HepG2 (cell line): Measurements from ENCODE around the gene CPE. TPM values are rescaled to one million over a fixed set of nuclear protein-coding genes. Genes with fewer than 3 reads are reported as not detected.

ENCODE experiments used
- ATAC-seq: fragments of 200-7000 bp; cut with Tn5 transposase; 3 replicates; pipeline ENCODE4 v1.9.1; 2020; ENCODE audit warnings: mild to moderate bottlenecking, moderate library complexity
- BruUV-seq: library from RNA; stranded (reverse); fragments of 400-500 nt; replicated peaks from 2 replicates; lab custom pipeline; 2021; lab: Mats Ljungman, UMichigan
- CTCF ChIA-PET: fragments of 300-600 bp; formaldehyde crosslinking; extraction: SDS; loops from one replicate; lab custom pipeline; 2021; ENCODE audit warnings: low total read pairs, inconsistent platforms, low intra/inter-chr PET ratio; lab: Yijun Ruan, JAX
- POLR2A ChIA-PET: fragments of 350-600 bp; sonication (Branson Sonifier 250); formaldehyde crosslinking; loops from one replicate; lab custom pipeline; 2020; ENCODE audit warnings: antibody characterized with exemption, inconsistent platforms; lab: Yijun Ruan, JAX
- DNase-seq: peaks from one replicate; pipeline ENCODE4 v3.0.0-alpha.2; 2015; ENCODE audit warnings: low spot score
- FAIRE-seq: peaks from 3 replicates; lab custom pipeline; 2011; peaks lifted over from hg19 to GRCh38; lab: Jason Lieb, UNC
- H2AFZ ChIP-seq: one replicate; pipeline ENCODE4 v1.6.1; 2011; ENCODE audit warnings: low read length, inconsistent platforms
- H3K27ac ChIP-seq: fragments of 300-600 bp; 3 replicates; pipeline ENCODE4 v1.8.0; 2011; ENCODE audit warnings: mixed run types, mild to moderate bottlenecking, mixed read lengths, low read length, inconsistent platforms; ENCODE audit not compliant: insufficient read depth; ENCODE audit errors: extremely low read length
- H3K27me3 ChIP-seq, 2 experiments: fragments of 200-600 bp in 1 of 2; 2 replicates in 1 of 2; 3 replicates in 1 of 2; pipeline versions ENCODE4 v1.6.0 to v1.8.0; 2011; ENCODE audit warnings: low read length in 2 of 2, mild to moderate bottlenecking in 2 of 2, moderate library complexity in 2 of 2, inconsistent platforms in 1 of 2; ENCODE audit not compliant: insufficient read depth in 2 of 2, control insufficient read depth in 1 of 2
- H3K36me3 ChIP-seq, 2 experiments: fragments of 200-600 bp in 1 of 2; replicated peaks in 1 of 2; 2 replicates in 1 of 2; 3 replicates in 1 of 2; pipeline versions ENCODE4 v1.5.1 to v1.8.0; 2011; ENCODE audit warnings: low read length in 2 of 2, inconsistent platforms in 1 of 2; ENCODE audit not compliant: insufficient read depth in 2 of 2, control insufficient read depth in 1 of 2
- H3K4me1 ChIP-seq: 2 replicates; pipeline ENCODE4 v1.5.1; 2012; ENCODE audit warnings: low read length, inconsistent platforms; ENCODE audit not compliant: insufficient read depth
- H3K4me2 ChIP-seq: 2 replicates; pipeline ENCODE4 v1.6.0; 2011; ENCODE audit warnings: low read depth, low read length, inconsistent platforms
- H3K4me3 ChIP-seq, 3 experiments: fragments of 200-600 bp in 1 of 3; sonication (generic), shearing (Covaris generic) in 1 of 3; replicated peaks in 1 of 3; 2 replicates each; pipeline ENCODE4 v1.5.1; 2011 to 2016; ENCODE audit warnings: low read length in 3 of 3, inconsistent platforms in 2 of 3, low read depth in 2 of 3, mild to moderate bottlenecking in 2 of 3, control low read depth in 1 of 3, mixed read lengths in 1 of 3; ENCODE audit not compliant: insufficient read depth in 1 of 3
- H3K79me2 ChIP-seq: one replicate; pipeline ENCODE4 v1.6.1; 2011; ENCODE audit warnings: low read length, inconsistent platforms; ENCODE audit not compliant: insufficient read depth
- H3K9ac ChIP-seq: 2 replicates; pipeline ENCODE4 v1.6.0; 2011; ENCODE audit warnings: mild to moderate bottlenecking, low read depth, low read length, inconsistent platforms; ENCODE audit not compliant: insufficient read depth
- H3K9me3 ChIP-seq: 2 replicates; pipeline ENCODE4 v1.5.1; 2012; ENCODE audit warnings: mild to moderate bottlenecking, low read length
- H4K20me1 ChIP-seq: 2 replicates; pipeline ENCODE4 v1.6.0; 2011; ENCODE audit warnings: inconsistent platforms, mild to moderate bottlenecking, low read length, moderate library complexity; ENCODE audit not compliant: insufficient read depth
- CC2D1A ChIP-seq: sonication (generic); formaldehyde crosslinking; IDR thresholded peaks from 2 replicates; pipeline ENCODE4 v1.8.1; 2023; ENCODE audit warnings: mild to moderate bottlenecking, missing genetic modification reagents
- CCAR2 ChIP-seq: fragments of 200-400 bp; formaldehyde crosslinking; optimal IDR thresholded peaks from 2 replicates; pipeline ENCODE3; 2018; ENCODE audit warnings: low read depth, mild to moderate bottlenecking, low read length, moderate library complexity
- CENPT ChIP-seq: sonication (generic); formaldehyde crosslinking; IDR thresholded peaks from 2 replicates; pipeline ENCODE4 v1.8.0; 2022; ENCODE audit warnings: low read depth, mild to moderate bottlenecking, moderate library complexity, missing genetic modification reagents
- EHMT2 ChIP-seq: fragments of 200-600 bp; sonication (generic); IDR thresholded peaks from 2 replicates; pipeline ENCODE4 v1.7.0; 2017; ENCODE audit warnings: antibody characterized with exemption, low read depth, low read length, borderline replicate concordance
- ETV5 ChIP-seq: IDR thresholded peaks from 2 replicates; pipeline ENCODE4 v1.6.1; 2018; ENCODE audit warnings: missing biosample characterization, missing genetic modification reagents, inconsistent platforms, borderline replicate concordance
- FOSL1 ChIP-seq: sonication (generic); formaldehyde crosslinking; IDR thresholded peaks from 2 replicates; pipeline ENCODE4 v1.9.0; 2021; ENCODE audit warnings: missing genetic modification reagents, borderline replicate concordance
- IKZF1 ChIP-seq: fragments of 450-650 bp; IDR thresholded peaks from 2 replicates; pipeline ENCODE4 v1.7.1; 2016
- MTF1 ChIP-seq: sonication (generic); formaldehyde crosslinking; IDR thresholded peaks from 2 replicates; pipeline ENCODE4 v1.5.0; 2020; ENCODE audit warnings: missing genetic modification reagents
- POLR2A ChIP-seq, 2 experiments: IDR thresholded peaks; 2 replicates each; pipeline ENCODE4 v1.6.1; 2011; ENCODE audit warnings: low read depth in 2 of 2, low read length in 2 of 2, mild to moderate bottlenecking in 1 of 2, moderate library complexity in 1 of 2; ENCODE audit not compliant: insufficient read depth in 1 of 2
- POLR2G ChIP-seq: fragments of 200-400 bp; formaldehyde crosslinking; IDR thresholded peaks from 2 replicates; pipeline ENCODE4 v1.6.1; 2018; ENCODE audit warnings: mild to moderate bottlenecking, low read depth, low read length, moderate library complexity
- RBFOX2 ChIP-seq: fragments of 200-400 bp; formaldehyde crosslinking; IDR thresholded peaks from 2 replicates; pipeline ENCODE4 v1.6.1; 2017; ENCODE audit warnings: low read depth, mild to moderate bottlenecking, low read length
- ZBTB40 ChIP-seq, 2 experiments: fragments of 450-650 bp in 1 of 2; sonication (generic) in 1 of 2; formaldehyde crosslinking in 1 of 2; IDR thresholded peaks; 2 replicates each; pipeline versions ENCODE4 v1.6.1 to v1.8.0; 2016 to 2022; ENCODE audit warnings: antibody characterized with exemption in 1 of 2, mild to moderate bottlenecking in 1 of 2, missing genetic modification reagents in 1 of 2
- ZNF101 ChIP-seq: sonication (generic); formaldehyde crosslinking; IDR thresholded peaks from 2 replicates; pipeline ENCODE4 v1.4.0; 2020; ENCODE audit warnings: mild to moderate bottlenecking, low read depth, missing genetic modification reagents, borderline replicate concordance
- ZNF7 ChIP-seq: IDR thresholded peaks from 2 replicates; pipeline ENCODE4 v1.6.1; 2016; ENCODE audit warnings: missing biosample characterization, missing genetic modification reagents
- ZNF780A ChIP-seq: sonication (generic); formaldehyde crosslinking; IDR thresholded peaks from 2 replicates; pipeline ENCODE4 v1.8.0; 2022; ENCODE audit warnings: mild to moderate bottlenecking, missing genetic modification reagents, moderate library complexity
- WGBS: methylation state at CpG from one replicate; pipeline ENCODE4 v1.1.6; 2017; ENCODE audit warnings: low lambda C conversion rate; 5-methylcytosine and 5-hydroxymethylcytosine counted together
- in situ Hi-C: cut with HindIII; loops from 2 replicates; pipeline ENCODE4 v1.10.0; 2017; ENCODE audit warnings: low pct_unique_long_range_greater_than_20kb; ENCODE audit not compliant: extremely low pct_ligation_motif_present
- intact Hi-C: fragments of 100-400 bp; cut with micrococcal nuclease; formaldehyde crosslinking; loops from one replicate; pipeline ENCODE4 v1.10.0; 2022; ENCODE audit not compliant: unreplicated experiment
- polyA plus RNA-seq, 8 experiments: library from polyadenylated mRNA; depleted of rRNA in 3 of 8; stranded (reverse) in 7 of 8; unstranded in 1 of 8; fragments of >200 nt; fragmentation: Illumina TruSeq in 4 of 8; extraction: Trizol in 4 of 8; gene quantifications; 2 replicates each; pipeline versions ENCODE4 v1.2.1 to v1.2.3, GENCODE V29; 2011 to 2016; ENCODE audit warnings: low read depth in 4 of 8, missing spikeins in 1 of 8, mixed read lengths in 1 of 8; ENCODE audit not compliant: insufficient read depth in 1 of 8
- total RNA-seq, 5 experiments: library from RNA; depleted of rRNA; stranded (reverse); fragments of >200 nt; fragmentation: Illumina TruSeq; extraction: Trizol; gene quantifications; 2 replicates each; pipeline ENCODE4 v1.2.3, GENCODE V29; 2016; ENCODE audit warnings: low read depth in 1 of 5
- TF ChIP-seq, protein P1 (sequence below): sonication (generic); formaldehyde crosslinking; IDR thresholded peaks from 2 replicates; pipeline ENCODE4 v1.8.1; 2022; ENCODE audit warnings: mild to moderate bottlenecking, missing genetic modification reagents
- TF ChIP-seq, protein P2 (sequence below): sonication (generic); formaldehyde crosslinking; IDR thresholded peaks from 2 replicates; pipeline ENCODE4 v1.8.1; 2023; ENCODE audit warnings: missing genetic modification reagents, mild to moderate bottlenecking, borderline replicate concordance

CPE gene
- total and polyA plus RNA-seq, 2 of the 13 experiments (the other 11 are each of a cell fraction or from before 2014, with no cell fraction given) = 268 to 852 TPM

GRCh38 chr4:165426823-165427222, 48.0 kb downstream of the CPE start:
- Histone ChIP-seq H2AFZ (no peak overlapping the region), H3K4me2 (no peak overlapping the region), H3K9me3 (no peaks in the 10 kb centered on the region), H4K20me1 (no peaks in the 10 kb centered on the region), H3K79me2 (no peaks in the 10 kb centered on the region), H3K4me1 (no peaks in the 10 kb centered on the region), H3K9ac (no peak overlapping the region), H3K27me3 (no peaks in the 10 kb centered on the region), H3K36me3 (peaks cover 0 to 6% of the 10 kb centered on the region in 2 experiments; a peak in 2 of 5 replicates), H3K4me3 (no peak overlapping the region), H3K27ac (no peak overlapping the region)
- DNase-seq (no peak), FAIRE-seq (no peak), ATAC-seq (no peak)
- 67% methylated on average over 3 of the region's 3 CpGs for WGBS
- intact Hi-C loops = no loop called here
- in situ Hi-C loops = no loop called here
- ChIA-PET POLR2A (no interaction called here), CTCF (no interaction called here)
- no TSS peak for BruUV-seq
- no peak for TF ChIP-seq ETV5 (CRISPR knock-in tag)
- TF ChIP-seq CENPT (CRISPR knock-in tag) = no peak
- TF ChIP-seq FOSL1 = no peak
- no peak for TF ChIP-seq ZBTB40 (IDR thresholded peaks at IDR 0.05)
- no peak for TF ChIP-seq ZBTB40 (CRISPR knock-in tag; IDR thresholded peaks at IDR 0.05)
- TF ChIP-seq CCAR2 = no peak
- no peak for TF ChIP-seq MTF1 (CRISPR knock-in tag)
- TF ChIP-seq POLR2G = no peak
- TF ChIP-seq EHMT2 = no peak
- TF ChIP-seq, protein P1, sequence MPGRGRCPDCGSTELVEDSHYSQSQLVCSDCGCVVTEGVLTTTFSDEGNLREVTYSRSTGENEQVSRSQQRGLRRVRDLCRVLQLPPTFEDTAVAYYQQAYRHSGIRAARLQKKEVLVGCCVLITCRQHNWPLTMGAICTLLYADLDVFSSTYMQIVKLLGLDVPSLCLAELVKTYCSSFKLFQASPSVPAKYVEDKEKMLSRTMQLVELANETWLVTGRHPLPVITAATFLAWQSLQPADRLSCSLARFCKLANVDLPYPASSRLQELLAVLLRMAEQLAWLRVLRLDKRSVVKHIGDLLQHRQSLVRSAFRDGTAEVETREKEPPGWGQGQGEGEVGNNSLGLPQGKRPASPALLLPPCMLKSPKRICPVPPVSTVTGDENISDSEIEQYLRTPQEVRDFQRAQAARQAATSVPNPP = no peak
- TF ChIP-seq POLR2A (IDR thresholded peaks at IDR 0.05; ENCODE audit: insufficient read depth in 1 of 2, low read depth in 2 of 2, low read length in 2 of 2) = no peak
- no peak for TF ChIP-seq IKZF1
- no peak for TF ChIP-seq ZNF101 (CRISPR knock-in tag)
- no peak for TF ChIP-seq ZNF7 (CRISPR knock-in tag)
- no peak for TF ChIP-seq RBFOX2
- TF ChIP-seq ZNF780A (CRISPR knock-in tag) = no peak
- TF ChIP-seq, protein P2, sequence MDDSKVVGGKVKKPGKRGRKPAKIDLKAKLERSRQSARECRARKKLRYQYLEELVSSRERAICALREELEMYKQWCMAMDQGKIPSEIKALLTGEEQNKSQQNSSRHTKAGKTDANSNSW (CRISPR knock-in tag) = no peak
- TF ChIP-seq CC2D1A (CRISPR knock-in tag) = no peak
